ENCODE data around the gene COL27A1.
"Not testable (repeated sequence)": the region's sequence is repeated elsewhere in the genome, so short reads cannot be mapped to it uniquely, and the experiment has no call there.

The COL27A1 gene

DNA sequence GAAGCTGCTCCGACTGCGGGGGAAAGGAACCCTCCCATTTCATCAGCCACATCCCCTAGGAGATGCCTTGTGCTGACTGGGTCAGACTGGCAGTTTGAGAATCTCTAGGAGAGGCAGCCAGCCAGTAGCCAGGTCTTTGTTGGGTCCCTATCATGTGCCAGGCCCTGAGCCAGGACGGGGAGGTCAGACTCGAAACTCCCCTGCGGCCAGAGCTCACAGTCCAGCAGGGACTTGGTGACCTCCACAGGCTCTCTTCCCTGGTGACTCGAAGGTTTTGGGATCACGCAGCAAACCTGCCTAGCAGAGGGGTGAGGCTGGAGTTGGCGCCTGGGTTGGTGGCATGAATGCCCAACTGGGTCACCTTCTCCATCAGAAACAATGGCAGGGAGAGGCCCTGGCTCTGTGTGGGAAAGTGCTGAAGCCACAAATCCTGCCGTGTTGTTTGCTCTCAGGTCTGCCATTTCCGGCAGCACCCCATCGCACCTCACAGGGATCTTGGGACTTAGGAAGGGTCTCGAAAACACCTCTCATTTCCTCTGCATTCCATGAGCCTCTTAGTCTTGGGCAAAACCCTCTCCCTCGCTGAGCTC lies 153.1 kb downstream of the COL27A1 start:
- no peak for DNase-seq (ENCODE audit: low read depth)

DNA sequence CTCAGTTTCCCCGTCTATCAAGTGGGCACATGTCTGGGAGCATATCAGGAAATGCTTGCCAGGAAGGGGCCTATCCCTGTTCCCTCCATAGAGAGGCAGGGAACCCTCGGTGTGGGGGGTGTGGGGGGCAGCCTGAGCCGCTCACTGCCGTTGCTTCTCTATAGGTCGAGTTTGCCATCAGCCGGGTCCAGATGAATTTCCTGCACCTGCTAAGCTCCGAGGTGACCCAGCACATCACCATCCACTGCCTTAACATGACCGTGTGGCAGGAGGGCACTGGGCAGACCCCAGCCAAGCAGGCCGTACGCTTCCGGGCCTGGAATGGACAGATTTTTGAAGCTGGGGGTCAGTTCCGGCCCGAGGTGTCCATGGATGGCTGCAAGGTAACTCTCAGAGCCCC lies 153.8 kb downstream of the COL27A1 start:
- no peak for DNase-seq (ENCODE audit: low read depth)

DNA sequence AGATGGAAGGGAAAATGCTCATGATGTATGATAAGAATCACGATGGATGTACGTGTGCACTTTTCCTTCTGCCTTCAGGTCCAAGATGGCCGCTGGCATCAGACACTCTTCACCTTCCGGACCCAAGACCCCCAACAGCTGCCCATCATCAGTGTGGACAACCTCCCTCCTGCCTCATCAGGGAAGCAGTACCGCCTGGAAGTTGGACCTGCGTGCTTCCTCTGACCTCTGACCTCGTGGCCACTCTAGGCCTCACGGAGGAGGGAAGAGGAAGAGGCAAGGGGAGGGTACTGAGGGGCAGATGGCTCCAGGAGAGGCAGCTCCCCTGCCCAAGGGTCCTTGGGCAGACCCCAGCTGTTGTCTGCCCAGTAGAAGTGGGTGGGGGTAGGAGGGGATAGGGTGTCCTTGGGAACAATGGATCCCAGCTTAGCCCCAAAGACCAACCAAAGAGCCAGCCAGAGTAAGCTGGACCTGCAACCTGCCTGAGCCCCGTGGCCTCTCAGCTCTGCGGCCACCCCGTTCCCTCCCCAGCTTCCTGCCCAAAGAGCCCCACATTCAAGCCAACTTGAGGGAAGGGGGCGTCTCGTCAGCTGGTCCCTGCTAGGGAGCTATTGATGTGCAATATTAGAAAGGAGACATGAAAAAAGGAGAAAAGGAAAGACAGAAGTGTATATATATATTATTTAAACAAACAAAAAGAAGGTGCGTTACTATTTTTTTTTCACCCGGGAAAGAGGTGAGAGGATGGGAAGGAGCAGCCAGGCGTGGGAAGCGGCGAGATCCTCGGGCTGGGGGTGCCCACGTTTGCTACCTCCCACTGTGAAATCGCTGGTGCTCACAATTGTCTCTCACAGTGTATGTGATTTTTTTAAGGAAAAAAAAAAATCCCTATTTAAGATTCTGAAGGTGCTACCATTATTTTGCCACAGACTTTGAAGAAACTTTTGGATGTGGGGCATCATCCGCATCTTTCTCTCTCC lies 155.4 kb downstream of the COL27A1 start:
- DNase-seq (ENCODE audit: low read depth) = no peak

DNA sequence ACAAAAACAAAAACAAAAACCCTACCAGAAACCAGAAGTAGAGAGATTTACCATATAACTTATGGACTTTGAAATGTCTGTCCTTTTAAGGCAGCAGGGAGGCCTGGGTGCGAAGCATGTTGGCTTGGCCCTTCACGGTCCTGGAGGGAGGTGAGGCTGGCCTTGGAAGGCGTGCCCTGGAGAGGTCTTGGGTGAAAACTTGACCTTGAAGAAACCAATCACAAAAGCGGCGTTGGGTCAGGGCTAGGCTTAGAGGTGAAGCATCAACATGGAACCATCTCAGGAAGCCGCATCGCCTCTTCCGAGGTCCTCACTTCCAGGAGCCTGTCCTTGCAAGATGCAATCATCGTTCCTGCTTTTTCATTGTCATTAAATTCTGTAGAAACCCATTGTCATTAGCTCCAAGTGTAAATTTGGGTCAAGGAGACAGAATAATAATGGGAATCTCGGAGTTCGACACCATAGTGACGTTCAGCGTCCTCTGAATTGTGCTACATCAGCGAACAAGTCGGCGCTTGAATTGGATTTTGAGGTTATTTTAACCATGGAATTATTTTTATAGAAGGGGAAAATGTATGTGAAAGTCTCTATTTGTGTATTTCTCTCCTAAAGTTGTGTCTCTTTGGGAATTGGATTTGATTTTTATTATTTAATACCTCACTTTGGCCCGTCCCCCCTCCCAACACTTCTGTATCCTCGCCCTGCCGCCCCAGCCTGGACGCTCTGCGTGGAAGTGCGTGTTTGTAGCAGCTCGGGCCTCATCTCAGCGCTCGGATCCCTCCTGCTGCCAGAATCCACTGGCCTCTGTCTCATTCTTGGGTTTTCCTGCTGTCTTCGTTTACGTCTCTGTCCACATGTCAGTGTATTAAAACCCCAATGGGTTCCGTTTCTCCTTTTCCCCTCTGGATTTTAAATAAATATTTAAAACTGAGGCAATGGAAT lies 156.5 kb downstream of the COL27A1 start:
- no peak for DNase-seq (ENCODE audit: low read depth)

DNA sequence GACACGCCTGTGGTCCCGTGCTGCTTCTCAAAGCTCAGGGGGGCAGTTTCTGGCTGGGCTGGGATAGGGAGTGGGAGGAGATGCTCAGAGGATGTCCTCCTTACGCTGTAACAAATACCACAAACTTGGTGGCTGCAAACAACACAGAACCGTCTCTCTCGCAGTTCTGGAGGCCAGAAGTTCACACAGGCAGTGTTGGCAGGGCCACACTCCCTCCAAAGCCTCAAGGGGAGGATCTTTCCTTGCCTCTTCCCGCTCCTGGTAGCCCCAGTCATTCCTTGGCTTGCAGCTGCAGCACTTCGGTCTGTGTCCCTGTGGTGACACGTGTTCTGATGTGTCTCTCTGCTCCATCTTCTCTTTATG lies 157.2 kb downstream of the COL27A1 start:
- DNase-seq (ENCODE audit: low read depth) = no peak

DNA sequence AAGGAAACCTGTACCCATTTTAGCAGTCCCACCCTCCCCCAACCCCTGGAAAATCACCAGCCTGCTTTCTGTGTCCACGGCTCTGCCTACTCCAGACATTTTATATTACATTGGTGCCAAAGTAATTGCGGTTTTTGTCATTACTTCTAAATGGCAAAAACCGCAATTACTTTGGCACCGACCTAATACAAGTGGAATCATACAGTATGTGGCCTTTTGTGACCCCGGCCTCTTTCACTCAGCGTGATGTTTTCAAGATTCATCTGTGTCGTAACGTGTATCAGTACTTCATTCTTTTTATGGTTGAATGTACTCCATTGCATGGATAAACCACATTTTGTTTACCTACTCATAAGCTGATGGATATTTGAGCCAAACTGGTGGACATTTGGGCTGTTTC lies 157.8 kb downstream of the COL27A1 start:
- DNase-seq (ENCODE audit: low read depth) = no peak

DNA sequence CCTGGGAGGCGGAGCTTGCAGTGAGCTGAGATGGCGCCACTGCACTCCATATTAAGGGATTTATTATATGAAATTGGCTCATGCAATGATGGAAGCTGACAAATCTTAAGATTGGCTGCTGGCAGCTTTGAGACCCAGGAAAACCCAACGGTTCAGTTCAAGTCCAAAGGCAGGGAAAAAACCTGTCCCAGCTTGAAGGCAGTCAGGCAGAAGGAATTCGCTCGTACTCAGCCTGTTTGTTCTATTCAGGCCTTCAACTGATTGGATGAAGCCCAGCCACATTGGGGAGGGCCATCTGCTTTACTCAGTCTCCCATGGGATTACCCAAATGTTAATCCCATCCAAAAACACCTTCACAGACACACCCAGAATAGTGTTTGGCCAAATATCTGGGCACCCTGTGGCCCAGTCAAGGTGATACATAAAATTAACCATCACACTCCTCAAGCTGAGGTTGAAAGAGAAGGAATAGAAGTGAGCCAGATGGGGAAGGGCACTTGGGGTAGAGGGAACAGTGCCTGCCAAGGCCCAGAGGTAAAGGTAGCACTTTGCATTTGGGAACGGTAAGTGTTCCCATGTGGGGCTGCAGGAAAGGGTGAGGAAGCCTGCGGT lies 159.0 kb downstream of the COL27A1 start:
- DNase-seq (ENCODE audit: low read depth) = no peak

DNA sequence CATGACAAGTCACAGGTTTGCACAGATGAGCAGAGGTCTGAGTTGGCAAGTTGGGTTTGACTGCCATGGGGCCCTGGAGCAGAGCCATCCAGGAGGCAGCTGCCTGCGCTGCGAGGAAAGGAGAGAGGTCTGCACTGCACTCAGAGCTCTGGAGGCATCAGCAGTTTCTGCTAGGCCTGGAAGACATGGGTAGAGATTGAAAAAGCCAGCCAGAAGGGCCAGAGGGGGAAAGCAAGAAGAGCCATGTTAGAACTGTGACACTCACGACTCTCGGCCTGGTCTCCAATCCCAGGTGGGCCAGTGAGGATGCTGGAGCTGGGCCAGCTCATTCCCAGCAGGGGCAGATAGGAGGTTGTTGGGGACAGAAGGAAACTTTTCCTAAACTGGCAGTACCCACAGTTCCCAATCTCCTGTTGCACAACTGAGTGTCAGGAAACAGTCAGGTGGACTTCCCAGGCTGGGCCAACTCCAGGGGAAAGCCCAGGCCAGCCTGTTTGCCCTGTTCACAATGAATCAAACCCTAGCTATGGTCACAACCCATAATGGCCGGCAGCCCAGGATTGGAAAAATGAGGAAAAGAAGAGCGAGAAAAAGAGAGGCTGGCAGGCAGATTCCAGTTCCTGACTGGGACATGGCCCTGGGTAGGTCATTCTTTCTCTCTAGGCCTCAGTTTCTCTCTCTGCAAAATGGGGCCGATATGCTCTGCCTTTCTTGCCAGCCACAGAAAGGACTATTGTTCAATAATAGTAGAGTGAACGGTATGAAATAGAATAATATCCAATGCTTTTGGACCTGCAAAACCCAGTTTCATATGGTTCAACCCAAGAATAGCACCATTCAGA lies 159.8 kb downstream of the COL27A1 start:
- DNase-seq (ENCODE audit: low read depth) = no peak

DNA sequence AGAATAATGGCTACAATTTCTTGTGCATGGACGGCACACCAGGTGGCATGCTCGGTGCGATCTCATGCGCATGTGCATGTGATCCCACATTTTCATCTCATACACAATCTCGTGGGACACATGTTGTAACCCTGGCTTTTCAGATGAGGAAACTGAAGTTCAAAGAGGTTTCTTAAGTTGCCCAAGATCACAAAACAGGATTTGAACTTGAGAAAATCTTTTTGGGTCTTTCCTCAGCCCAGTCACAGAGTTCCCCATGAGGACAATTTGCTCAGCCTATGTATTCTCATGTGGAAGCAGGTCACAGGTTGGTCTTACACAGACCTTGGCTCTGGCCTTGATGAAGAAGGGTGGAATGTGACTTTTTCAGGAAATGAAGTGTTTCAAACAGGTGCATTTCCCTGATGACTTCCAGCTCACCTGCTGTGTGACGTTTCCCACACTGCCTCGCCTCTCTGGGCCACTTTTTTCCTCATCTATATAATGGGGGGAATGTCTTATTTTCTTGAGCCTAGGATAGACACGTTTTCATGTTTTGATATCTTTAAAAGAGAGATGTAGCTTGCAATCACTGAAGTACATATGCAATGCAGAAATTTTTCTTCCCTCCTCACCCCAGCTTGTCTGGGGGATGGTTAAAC lies 160.5 kb downstream of the COL27A1 start:
- no peak for DNase-seq (ENCODE audit: low read depth)

DNA sequence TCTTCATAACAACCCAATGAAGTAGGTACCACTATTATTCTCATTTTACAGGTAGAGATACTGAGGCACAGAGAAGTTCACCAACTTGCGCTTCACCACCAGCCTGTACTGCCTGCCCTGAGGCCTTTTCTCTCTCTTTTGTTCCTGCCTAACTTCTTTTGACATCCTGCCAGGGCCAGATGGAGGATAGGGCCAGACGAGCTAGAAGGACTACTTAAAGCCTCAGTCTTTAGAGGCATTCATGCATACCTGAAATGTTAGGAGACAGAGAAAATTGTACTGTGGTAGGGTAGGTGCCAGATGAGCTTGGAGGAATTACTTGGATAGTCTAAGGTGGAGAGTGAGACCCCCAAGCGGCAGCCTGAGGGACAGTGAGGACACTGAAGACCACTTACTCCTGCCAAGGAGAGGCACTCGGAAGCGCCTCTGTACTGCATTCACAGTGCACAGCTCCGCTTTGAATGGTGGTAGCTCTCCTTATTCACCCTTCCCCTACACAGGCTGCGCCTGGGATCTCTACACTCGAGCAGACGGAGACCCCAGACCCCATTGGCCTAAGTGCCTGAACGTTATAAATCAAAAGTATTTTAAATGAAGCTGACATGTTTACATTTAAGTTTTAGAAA lies 161.4 kb downstream of the COL27A1 start:
- no peak for DNase-seq (ENCODE audit: low read depth)

DNA sequence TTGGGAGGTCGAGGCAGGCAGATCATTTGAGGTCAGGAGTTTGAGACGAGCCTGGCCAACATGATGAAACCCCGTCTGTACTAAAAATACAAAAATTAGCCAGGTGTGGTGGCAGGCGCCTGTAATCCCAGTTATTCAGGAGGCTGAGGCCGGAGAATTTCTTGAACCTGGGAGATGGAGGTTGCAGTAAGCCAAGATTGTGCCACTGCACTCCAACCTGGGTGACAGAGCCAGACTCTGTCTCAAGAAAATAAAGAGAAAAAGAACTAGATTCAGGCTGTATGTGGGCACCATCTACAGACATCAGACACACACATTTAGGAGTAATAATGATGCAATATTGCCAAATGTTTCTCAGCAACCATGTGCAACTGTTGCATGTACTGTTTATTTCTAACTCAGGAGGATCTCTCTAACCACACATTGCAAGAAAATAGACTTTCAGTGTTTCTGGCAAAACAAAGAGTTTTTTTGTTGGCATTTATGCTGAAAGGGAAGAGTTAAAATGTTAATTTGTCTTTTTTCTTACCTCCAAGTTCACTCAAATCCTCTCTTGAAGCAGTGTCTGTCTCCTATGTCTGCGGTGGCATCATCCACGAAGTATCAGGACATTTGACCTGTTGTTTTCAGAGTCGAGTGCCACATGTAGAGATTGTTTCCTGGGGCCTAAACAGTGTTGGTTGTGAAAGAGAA lies 162.5 kb downstream of the COL27A1 start:
- no peak for DNase-seq (ENCODE audit: low read depth)

DNA sequence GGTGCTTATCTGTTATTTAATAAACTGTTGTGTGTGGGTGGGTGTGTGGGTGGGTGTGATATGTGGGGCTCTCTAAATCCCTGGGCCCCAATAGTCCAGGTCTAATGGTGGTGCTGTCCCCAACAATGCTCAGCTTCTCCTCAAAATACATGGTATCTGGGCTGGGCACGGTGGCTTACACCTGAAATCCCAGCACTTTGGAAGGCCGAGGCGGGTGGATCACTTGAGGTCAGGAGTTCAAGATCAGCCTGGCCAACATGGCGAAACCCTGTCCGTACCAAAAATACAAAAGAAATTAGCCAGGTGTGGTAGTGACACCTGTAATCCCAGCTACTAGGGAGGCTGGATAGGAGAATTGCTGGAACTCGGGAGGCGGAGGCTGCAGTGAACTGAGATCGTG lies 163.1 kb downstream of the COL27A1 start:
- DNase-seq (ENCODE audit: low read depth) = no peak

DNA sequence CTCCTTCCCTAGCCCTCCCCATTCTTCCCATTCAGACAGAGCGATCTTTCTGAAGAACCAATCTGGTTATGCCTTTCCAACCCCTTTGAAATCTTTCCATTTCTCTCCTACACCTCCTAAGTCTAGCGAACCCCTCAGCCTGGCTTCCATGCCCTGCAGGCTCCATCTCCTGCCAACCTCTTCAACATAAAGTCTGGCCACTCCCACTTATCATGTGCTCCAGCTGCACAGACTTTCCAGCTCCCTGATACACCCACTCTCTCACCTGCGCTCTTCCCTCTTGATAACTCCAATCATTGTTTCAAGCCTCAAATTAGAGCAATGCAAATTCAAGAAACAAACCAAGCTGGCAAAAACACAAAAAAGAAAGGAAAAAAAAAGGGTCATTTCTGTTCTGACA lies 163.8 kb downstream of the COL27A1 start:
- DNase-seq (ENCODE audit: low read depth) = no peak

DNA sequence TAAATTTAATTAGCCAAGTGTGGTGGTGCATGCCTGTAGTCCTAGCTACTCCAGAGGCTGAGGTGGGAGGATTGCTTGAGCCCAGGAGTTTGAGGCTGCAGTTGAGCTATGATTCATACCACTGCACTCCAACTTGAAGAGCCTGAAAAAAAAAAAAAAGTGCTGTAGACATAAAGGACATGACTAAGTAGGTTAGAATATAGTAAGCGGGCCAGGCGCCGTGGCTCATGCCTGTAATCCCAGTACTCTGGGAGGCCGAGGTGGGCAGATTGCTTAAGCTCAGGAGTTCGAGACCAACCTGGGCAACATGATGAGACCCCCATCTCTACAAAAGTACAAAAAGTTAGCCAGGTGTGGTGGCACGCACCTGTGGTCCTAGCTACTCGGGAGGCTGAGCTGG lies 165.4 kb downstream of the COL27A1 start:
- DNase-seq (ENCODE audit: low read depth) = not testable (repeated sequence)

DNA sequence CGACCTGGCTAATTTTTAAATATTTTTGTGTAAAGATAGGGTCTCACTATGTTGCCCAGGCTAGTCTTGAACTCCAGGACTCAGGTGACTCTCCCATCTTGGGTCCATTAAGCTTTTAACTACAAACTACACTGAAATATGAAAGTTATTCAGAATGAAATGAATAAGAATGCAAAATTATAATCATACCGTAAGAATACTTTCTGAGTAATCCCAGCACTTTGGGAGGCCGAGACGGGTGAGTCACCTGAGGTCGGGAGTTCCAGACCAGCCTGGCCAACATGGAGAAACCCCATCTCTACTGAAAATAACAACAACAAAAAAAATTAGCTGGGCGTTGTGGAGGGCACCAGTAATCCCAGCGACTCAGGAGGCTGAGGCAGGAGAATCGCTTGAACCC lies 166.4 kb downstream of the COL27A1 start:
- no peak for DNase-seq (ENCODE audit: low read depth)

DNA sequence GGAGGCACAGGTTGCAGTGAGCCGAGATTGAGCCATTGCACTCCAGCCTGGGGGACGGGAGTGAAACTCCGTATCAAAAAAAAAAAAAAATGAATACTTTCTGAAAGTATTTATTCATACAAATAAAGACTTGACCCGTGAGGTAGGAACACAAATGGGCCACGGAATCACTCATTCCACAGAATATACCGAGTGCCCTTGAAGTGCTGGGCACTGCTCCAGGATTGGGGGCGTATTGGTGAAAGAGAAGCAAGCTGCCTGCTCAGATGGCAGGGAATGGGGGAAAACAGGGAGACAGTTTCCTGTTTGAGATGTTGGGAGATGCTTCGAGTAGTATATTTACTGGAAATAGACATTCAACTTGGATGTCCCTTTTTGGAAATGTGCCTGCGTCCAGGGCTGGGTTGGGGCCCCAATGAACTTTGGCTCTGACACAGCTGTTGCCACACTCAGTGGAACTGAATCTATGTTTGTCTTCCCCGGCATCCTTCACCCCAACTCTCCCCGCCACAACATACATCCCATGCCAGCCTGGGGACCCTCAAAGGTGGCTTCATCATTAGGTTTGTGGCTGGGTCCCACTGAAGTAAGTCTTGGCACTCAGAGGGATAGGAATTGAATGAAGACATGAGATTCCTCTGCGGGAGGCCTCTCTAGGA lies 167.0 kb downstream of the COL27A1 start:
- DNase-seq (ENCODE audit: low read depth) = not testable (repeated sequence)

DNA sequence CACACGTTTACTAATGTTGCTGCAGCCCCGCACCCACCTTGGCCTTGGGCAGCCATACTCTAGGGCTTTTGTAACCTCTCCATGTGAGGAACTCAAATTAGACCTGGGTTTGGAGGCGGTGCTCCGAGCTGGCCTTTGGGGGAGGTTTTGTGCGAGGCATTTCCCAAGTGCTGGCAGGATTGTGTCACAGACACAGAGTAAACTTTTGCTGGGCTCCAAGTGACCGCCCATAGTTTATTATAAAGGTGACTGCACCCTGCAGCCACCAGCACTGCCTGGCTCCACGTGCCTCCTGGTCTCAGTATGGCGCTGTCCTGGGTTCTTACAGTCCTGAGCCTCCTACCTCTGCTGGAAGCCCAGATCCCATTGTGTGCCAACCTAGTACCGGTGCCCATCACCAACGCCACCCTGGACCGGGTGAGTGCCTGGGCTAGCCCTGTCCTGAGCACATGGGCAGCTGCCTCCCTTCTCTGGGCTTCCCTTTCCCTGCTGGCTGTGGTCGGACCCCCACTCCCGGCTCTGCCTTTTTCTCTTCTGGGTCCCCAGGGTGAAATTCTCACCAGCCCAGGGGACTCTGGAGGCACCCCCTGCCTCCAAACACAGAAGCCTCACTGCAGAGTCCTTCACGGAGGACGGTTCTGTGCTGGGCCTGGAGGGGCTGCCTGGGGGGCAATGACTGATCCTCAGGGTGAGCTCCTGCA lies 167.6 kb downstream of the COL27A1 start, which contains the start of gene ORM1:
TSS of gene ORM1 (plus strand) at position 268 of the 701 bp plus-strand sequence. CDS start at position 304, 36 bp downstream.
- DNase-seq (ENCODE audit: low read depth) = not testable (repeated sequence)

DNA sequence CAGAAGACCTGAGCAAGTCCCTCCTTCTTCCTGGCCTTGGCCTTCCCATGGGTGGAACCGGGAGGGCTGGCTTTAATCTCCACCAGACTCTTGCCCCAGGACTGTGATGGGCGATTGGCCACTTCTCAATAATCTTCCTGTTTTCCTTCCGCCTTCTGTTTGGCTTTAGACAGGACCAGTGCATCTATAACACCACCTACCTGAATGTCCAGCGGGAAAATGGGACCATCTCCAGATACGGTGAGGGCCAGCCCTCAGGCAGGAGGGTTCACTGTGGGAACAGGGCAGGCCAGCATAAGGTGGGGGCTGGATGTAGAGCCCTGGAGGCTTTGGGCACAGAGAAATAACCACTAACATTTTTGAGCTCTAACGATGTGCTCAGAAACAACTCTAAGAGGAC lies 168.5 kb downstream of the COL27A1 start:
- not testable (repeated sequence) for DNase-seq (ENCODE audit: low read depth)

Data from activated gamma-delta T cell treated with anti-CD3 and anti-CD28 coated beads, Interleukin-2, amount 50 U/mL, for 16 hours (primary cell).